DMS114 treated with DMSO at 0.1 percent for 48 hours (cell line): Measurements from ENCODE around the gene BCKDHA.
"Not testable (repeated sequence)": the region's sequence is repeated elsewhere in the genome, so short reads cannot be mapped to it uniquely, and the experiment has no call there.

Experiments used
- DNase-seq: peaks from one replicate; lab custom pipeline; 2025; ENCODE audit not compliant: unreplicated experiment; lab: John Stamatoyannopoulos, UW

The BCKDHA gene

DNA sequence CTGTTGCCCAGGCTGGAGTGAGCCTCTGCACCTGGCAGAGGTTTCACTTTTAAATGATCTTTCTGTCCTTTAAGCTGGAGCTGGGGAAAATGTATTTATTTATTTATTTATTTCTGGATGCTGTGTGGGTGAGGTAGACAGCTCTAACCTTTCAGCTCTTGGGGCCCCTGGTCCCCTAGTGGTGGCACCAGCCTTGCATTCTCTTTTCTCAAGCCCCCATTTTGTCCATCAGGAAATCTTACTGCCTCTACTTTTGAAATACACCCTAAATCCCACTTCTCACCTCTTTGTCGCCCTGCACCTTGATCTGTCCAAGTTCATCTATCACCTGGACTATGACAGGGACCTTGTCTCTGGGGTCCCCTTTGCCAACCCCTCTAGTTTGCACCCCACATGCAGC, 31.5 kb upstream of the BCKDHA start:
- DNase-seq, result no peak

DNA sequence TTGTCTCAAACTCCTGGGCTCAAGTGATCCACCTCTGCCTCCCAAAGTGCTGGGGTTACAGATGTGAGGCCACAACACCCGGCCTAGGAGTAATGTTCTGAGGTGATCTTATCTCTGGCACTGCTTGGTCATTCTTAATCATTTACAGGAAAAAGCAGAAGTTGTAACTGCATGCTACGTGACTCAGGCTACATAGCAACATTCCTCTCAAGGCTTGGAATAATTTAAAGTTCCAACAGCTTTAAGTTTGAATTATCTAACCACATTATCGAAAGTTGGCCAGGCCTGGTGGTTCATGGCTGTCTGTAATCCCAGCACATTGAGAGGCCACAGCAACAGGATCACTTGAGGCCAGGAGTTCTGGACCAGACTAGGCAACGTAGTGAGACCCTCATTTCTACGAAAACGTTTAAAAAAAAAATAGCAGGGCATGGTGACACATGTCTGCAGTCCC, 29.7 kb upstream of the BCKDHA start:
- DNase-seq, result no peak

DNA sequence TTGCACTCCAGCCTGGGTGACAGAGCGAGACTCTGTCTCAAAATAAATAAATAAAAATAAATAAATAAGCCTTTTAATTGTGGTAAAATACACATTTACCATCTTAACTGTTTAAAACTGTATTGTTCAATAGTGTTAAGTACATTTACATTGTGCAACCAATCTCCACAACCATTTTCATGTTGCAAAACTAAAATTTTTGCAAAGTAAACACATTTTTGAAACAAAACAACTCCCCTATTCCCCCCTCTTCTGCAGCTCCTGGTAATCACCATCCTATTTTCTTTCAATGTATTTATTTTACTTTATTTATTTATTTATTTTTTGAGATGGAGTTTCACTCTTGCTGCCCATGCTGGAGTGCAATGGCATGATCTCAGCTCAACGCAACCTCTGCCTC, 27.8 kb upstream of the BCKDHA start:
- no peak for DNase-seq

GRCh38 chr19:41371119-41371518, 26.5 kb upstream of the BCKDHA start:
- DNase-seq, result not testable (repeated sequence)

- no peak for DNase-seq
Measured at GRCh38 chr19:41371541-41371940, 26.1 kb upstream of the BCKDHA start.

GRCh38 chr19:41372501-41372900, 25.1 kb upstream of the BCKDHA start:
- DNase-seq, result no peak

- no peak for DNase-seq
Measured at GRCh38 chr19:41373993-41374392, 23.6 kb upstream of the BCKDHA start.

- DNase-seq, result peak; percentile 21
Measured at GRCh38 chr19:41376241-41376997, 21.2 kb upstream of the BCKDHA start, which contains the start of gene TMEM91. Gene TMEM91, plus strand, starts transcription at chr19:41376533. Its CDS starts 1,777 bp downstream, at chr19:41378310.

DNA sequence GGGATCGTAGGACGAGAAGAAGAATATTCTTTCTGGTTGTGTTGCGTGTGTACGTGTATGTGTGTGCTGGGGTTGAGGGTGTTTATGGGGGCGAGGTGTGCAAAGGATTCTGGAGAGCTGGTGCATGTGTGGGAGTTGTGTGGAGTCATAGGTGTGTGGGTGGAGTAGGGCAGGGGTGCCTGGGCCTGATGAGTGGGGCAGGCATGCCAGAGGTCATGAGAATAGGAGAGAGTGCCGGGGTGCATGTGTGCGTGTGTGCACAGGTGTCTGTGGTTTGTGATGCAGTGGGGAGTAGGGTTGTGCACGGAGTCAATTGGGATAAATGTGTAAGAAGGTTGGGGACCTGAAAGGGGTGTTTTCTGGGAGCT, 20.6 kb upstream of the BCKDHA start:
- DNase-seq, result no peak

GRCh38 chr19:41377977-41378709, 19.5 kb upstream of the BCKDHA start:
- no peak for DNase-seq

DNA sequence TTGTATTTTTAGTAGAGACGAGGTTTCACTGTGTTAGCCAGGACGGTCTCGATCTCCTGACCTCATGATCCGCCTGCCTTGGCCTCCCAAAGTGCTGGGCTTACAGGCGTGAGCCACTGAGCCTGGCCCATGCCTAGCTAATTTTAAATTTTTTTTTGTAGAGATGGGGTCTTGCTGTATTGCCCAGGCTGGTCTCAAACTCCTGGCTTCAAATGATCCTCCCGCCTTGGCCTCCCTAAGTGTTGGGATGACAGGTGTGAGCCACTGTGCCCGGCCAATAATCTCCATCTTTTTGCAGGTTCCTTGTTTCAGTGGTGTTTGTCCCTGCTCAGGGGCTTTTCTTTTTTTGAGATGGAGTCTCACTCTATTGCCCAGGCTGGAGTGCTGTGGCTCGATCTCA, 16.1 kb upstream of the BCKDHA start:
- DNase-seq, result not testable (repeated sequence)

DNA sequence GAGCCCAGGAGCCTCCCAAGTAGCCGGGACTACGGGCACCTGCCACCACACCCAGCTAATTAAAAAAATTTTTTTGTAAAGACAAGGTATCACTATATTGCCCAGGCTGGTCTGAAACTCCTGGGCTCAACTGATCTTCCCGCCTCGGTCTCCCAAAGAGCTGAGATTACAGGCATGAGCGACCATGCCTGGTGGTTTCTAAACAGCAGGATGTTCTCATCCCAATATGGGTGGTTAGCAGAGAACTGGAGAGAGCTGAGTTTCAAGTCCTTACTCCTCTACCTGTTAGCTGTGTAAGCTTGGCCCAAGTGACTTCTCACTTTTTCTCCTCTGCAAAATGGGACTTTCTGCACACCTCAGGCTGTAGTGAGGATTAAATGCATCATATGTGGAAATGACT, 13.3 kb upstream of the BCKDHA start:
- no peak for DNase-seq

GRCh38 chr19:41386442-41386841, 11.2 kb upstream of the BCKDHA start:
- no peak for DNase-seq

DNA sequence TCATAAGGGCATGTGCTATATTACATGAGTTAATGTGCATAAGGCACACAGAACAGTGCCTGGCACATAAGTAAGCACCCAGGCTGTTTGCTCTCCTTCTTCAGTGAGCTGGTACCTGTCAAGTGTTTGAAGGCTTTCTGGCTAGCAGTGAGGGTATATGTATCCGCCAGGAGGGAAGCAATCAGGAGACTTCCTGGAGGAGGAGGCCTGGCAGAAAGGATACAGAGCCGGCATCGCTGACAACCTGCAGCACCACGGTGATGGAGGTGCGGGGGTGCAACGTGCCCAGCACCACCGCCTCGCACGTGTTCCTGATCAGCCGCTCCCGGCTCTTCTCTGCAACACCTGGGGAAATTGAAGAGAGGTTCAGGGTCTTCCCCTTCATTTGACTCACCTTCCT, 6.0 kb upstream of the BCKDHA start:
- no peak for DNase-seq

- DNase-seq, result no peak
Measured at GRCh38 chr19:41392775-41393174, 4.8 kb upstream of the BCKDHA start.

DNA sequence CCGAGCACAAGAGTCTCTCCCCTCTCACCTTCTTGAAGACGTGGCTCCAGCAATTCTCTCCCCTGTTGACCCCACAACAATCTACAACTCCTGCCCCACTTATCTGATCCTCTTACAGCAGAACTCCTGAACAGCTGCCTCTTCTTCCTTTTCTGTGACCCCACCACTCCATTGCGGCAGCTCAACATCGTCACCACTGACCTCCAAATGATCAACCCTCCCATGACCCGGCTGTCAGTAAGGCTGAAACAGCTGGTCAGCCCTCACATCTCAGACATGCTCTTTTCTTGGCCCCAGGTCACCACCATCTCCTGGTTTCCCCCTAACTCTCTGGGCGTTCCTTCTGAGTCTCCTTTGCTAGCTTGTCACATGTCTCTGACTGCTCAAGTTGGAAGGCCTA, 2.3 kb upstream of the BCKDHA start:
- DNase-seq, result no peak

GRCh38 chr19:41398050-41398418, 416 bp downstream of the BCKDHA start:
- DNase-seq, result no peak

DNA sequence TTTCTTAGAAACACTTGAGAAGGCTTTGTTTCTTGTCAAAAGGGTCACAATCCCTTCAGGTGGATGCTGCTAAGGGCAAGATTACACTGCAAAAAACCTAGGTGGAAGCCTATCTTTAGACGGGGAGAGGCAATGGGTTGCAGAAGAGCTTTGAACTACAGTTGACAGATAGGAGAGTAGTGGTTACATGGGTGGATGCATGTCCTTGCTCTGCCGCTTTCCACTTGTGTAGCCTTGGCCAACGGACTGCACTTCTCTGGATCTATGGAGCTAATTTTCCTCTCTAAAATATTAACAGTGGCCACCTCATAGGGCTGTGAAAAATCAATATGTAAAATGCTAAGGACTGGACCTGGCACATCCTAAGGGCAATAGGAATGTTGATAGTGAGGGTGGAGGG, 980 bp downstream of the BCKDHA start:
- DNase-seq, result no peak

DNA sequence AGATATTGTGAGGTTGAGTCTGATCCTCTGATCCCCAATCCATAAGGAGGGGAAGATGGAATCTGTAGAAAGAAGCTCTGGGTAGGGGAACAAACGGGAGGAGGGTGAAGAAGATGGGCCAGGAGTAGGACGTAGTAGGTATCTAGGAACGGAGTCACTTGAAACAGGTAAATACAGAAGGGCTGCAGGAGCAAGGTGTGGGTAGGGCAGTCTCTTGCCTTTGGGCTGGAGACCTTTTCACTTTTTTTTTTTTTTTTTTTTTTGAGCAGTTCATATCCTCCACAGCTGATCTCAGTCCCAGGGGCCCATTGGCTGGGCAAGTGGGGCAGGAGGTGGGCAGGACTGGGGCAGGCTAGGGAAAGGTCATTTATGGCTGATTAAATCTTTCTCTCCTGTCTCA, 1.5 kb downstream of the BCKDHA start:
- no peak for DNase-seq

- DNase-seq, result no peak
Measured at GRCh38 chr19:41399525-41399924, 1.9 kb downstream of the BCKDHA start.

DNA sequence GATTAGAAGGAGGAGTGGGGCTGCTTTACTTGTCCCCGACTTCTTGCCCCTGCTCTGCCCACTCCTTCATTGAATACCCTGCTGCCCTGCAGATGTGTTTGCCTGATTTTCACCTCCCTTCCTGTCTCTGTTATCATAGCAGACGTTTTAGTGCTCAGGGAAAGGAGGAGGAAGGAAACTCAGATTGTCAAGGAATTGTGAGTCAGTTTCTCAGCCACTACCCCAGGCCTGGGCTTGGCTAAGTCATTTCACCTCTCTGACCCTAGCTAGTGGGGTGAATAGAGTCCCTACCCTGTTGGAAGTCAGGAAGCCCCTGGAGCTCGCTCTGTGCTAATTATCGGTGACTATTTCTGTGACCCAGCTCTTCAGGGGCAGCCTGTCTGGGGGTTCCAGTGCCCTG, 3.9 kb downstream of the BCKDHA start:
- DNase-seq, result no peak

DNA sequence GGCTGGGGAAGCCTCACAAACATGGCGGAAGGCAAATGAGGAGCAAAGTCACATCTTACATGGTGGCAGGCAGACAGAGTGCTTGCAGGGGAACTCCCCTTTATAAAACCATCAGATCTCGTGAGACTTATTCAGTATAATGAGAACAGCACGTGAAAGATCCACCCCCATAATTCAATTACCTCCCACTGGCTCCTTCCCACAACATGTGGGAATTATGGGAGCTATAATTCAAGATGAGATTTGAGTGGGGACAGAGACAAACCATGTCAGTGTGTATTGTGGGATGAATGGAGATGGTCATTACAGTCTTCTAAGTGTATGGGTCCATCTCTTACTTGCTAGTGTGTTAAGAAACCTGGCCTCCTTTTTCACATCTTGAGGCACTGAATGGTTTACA, 4.4 kb downstream of the BCKDHA start:
- DNase-seq, result no peak
